Osteocyte (in vitro differentiated cells): ENCODE results near the gene ANKRD17. TPM values are rescaled to one million over a fixed set of nuclear protein-coding genes. Genes with fewer than 3 reads are reported as not detected.

Experiments
- DNase-seq: peaks from one replicate; pipeline ENCODE4 v3.0.0; 2021; ENCODE audit warnings: mixed read lengths; ENCODE audit not compliant: unreplicated experiment; ENCODE audit errors: extremely low spot score
- H3K27ac Mint-ChIP-seq: one replicate; pipeline ENCODE4 v1.8.0; 2021; ENCODE audit warnings: mild to moderate bottlenecking, mixed read lengths; ENCODE audit not compliant: unreplicated experiment
- H3K27me3 Mint-ChIP-seq: one replicate; pipeline ENCODE4 v1.8.0; 2021; ENCODE audit warnings: mixed read lengths; ENCODE audit not compliant: unreplicated experiment
- H3K36me3 Mint-ChIP-seq: one replicate; pipeline ENCODE4 v1.8.0; 2021; ENCODE audit warnings: mixed read lengths; ENCODE audit not compliant: unreplicated experiment
- H3K4me1 Mint-ChIP-seq: one replicate; pipeline ENCODE4 v1.8.0; 2021; ENCODE audit warnings: mixed read lengths; ENCODE audit not compliant: unreplicated experiment
- H3K4me3 Mint-ChIP-seq: one replicate; pipeline ENCODE4 v1.8.0; 2021; ENCODE audit warnings: mild to moderate bottlenecking, moderate library complexity, mixed read lengths; ENCODE audit not compliant: unreplicated experiment
- H3K9me3 Mint-ChIP-seq: one replicate; pipeline ENCODE4 v1.8.0; 2021; ENCODE audit warnings: mixed read lengths; ENCODE audit not compliant: unreplicated experiment
- total RNA-seq: library from RNA; stranded (reverse); gene quantifications from 2 replicates; pipeline ENCODE4 v1.2.1, GENCODE V29; 2021
- TF ChIP-seq, protein P1 (sequence below): fragments of 200-600 bp; sonication (generic); IDR thresholded peaks from 2 replicates; pipeline ENCODE4 v1.5.0; 2021; ENCODE audit warnings: antibody characterized with exemption, mild to moderate bottlenecking, moderate library complexity

Gene ANKRD17
- total RNA-seq, 1 donor from 2014 or later = 76.0 TPM

DNA sequence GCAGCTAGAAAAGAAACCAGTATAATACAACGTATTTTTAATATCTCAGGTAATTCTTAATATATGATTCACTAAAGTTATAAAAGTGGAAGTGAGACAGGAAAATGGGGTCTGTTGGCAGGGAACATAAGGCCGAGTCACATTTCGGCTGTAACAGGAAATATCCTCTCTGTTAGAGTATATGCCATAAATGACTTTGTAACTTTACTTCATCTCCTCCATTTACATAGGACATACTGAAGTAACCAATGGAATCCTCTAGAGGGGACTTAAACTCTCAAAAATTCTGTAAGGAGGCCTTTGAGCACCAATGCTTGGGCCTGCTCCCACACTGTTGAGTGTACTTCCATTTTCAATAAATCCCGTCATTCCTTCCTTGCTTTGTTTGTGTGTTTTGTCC lies 71.3 kb downstream of the ANKRD17 start:
- Mint-ChIP-seq H3K4me3 (no peak overlapping the region), H3K36me3 (peaks cover 15% of the 10 kb centered on the region), H3K9me3 (peaks cover 3% of the 10 kb centered on the region), H3K4me1 (peaks cover 17% of the 10 kb centered on the region), H3K27ac (no peak overlapping the region), H3K27me3 (no peaks in the 10 kb centered on the region)
- no peak for DNase-seq
- TF ChIP-seq, protein P1, sequence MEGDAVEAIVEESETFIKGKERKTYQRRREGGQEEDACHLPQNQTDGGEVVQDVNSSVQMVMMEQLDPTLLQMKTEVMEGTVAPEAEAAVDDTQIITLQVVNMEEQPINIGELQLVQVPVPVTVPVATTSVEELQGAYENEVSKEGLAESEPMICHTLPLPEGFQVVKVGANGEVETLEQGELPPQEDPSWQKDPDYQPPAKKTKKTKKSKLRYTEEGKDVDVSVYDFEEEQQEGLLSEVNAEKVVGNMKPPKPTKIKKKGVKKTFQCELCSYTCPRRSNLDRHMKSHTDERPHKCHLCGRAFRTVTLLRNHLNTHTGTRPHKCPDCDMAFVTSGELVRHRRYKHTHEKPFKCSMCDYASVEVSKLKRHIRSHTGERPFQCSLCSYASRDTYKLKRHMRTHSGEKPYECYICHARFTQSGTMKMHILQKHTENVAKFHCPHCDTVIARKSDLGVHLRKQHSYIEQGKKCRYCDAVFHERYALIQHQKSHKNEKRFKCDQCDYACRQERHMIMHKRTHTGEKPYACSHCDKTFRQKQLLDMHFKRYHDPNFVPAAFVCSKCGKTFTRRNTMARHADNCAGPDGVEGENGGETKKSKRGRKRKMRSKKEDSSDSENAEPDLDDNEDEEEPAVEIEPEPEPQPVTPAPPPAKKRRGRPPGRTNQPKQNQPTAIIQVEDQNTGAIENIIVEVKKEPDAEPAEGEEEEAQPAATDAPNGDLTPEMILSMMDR = no peak

GRCh38 chr4:73185903-73186302 lies 72.7 kb downstream of the ANKRD17 start:
- Mint-ChIP-seq H3K9me3 (peaks cover 3% of the 10 kb centered on the region), H3K36me3 (peaks cover 15% of the 10 kb centered on the region), H3K4me3 (no peak overlapping the region), H3K27ac (no peak overlapping the region), H3K4me1 (peaks cover 17% of the 10 kb centered on the region), H3K27me3 (no peaks in the 10 kb centered on the region)
- TF ChIP-seq, protein P1 = no peak
- DNase-seq = no peak

DNA sequence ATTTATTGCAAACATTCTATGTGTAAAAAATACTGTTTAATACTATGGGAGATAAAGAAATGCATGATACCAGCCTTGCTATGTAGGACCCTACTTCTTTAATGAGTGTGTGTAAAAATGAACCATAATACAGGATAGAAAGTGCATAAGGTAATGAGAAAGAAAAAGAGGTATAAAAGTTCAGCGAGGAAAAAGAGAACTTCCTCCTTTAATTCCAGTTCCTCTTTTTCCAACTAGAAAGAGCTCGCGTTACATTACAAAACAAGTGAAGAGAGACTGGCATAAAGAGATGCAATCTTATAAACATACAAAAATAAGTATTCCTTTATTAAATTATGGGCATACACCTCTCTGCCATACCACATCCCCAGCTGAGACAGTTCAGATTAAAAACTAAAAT lies 77.4 kb downstream of the ANKRD17 start:
- no peak overlapping the region for H3K4me3 Mint-ChIP-seq
- H3K36me3 Mint-ChIP-seq = peaks cover 4% of the 10 kb centered on the region
- peaks cover 13% of the 10 kb centered on the region for H3K4me1 Mint-ChIP-seq
- no peaks in the 10 kb centered on the region for H3K9me3 Mint-ChIP-seq
- TF ChIP-seq, protein P1 = no peak
- no peaks in the 10 kb centered on the region for H3K27me3 Mint-ChIP-seq
- no peak overlapping the region for H3K27ac Mint-ChIP-seq
- no peak for DNase-seq

GRCh38 chr4:73178389-73178788 lies 80.2 kb downstream of the ANKRD17 start:
- Mint-ChIP-seq H3K27me3 (no peaks in the 10 kb centered on the region), H3K27ac (no peak overlapping the region), H3K4me3 (no peak overlapping the region), H3K9me3 (peaks cover 10% of the 10 kb centered on the region), H3K4me1 (peaks cover 11% of the 10 kb centered on the region), H3K36me3 (peaks cover 31% of the 10 kb centered on the region)
- DNase-seq = no peak
- TF ChIP-seq, protein P1 = no peak

- Mint-ChIP-seq H3K4me3 (no peak overlapping the region), H3K9me3 (peaks cover 10% of the 10 kb centered on the region), H3K27ac (no peak overlapping the region), H3K27me3 (no peaks in the 10 kb centered on the region), H3K4me1 (no peaks in the 10 kb centered on the region), H3K36me3 (peaks cover 74% of the 10 kb centered on the region)
- TF ChIP-seq, protein P1 = no peak
- DNase-seq = no peak
These were observed 86.4 kb downstream of the ANKRD17 start for GRCh38 chr4:73172161-73172560.
